HG03342 (cell line): Measurements from ENCODE around the gene TPCN2.
"Not testable (repeated sequence)": the region's sequence is repeated elsewhere in the genome, so short reads cannot be mapped to it uniquely, and the experiment has no call there.

Experiments
- ATAC-seq: cut with Tn5 transposase; IDR thresholded peaks from one replicate; pipeline ENCODE4 v1.9.1; 2021; ENCODE audit warnings: mild to moderate bottlenecking, moderate library complexity; ENCODE audit not compliant: unreplicated experiment

The TPCN2 gene

DNA sequence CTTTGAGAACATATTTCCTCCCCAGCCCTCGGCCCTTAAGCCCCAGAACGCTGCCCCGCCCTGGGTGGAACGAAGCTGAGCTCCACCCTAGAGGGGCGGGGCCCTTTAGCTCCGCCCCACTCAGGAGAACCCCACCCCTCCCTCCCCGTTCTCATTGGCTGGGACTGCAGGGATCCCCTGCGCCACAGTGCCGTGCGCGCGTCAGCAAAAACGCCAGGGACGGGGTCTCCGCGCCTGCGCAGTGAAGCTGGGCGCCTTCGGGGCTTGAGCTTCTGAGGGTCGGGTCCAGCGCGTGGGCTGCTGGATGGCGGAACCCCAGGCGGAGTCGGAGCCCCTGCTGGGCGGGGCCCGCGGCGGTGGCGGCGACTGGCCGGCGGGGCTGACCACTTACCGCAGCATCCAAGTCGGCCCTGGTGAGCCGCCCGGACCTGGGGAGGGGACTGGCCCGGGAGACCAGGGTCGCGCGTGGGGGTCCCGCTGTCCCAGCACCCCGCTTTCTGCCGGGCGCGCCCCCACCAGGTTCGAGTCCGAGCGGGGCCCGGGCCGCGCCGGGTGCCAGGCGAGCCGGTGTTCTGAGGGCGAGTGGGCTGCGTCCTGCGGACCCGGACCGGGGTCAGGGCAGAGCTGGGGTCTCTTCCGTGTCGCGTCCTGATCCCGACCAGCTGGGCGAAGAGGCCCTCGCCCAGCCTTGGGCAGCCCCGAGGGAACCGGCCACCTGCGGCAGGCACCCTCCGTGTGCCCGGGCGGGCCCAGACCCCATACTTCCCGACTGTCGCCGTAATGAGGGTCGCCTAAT, at the start of gene TPCN2:
Gene TPCN2 (plus strand): TSS at position 239 of the 796 bp plus-strand sequence. CDS start 66 bp downstream, at position 305.
- peak; percentile 81 for ATAC-seq

GRCh38 chr11:68999093-68999747, 49.5 kb upstream of the TPCN2 start:
- no peak for ATAC-seq

DNA sequence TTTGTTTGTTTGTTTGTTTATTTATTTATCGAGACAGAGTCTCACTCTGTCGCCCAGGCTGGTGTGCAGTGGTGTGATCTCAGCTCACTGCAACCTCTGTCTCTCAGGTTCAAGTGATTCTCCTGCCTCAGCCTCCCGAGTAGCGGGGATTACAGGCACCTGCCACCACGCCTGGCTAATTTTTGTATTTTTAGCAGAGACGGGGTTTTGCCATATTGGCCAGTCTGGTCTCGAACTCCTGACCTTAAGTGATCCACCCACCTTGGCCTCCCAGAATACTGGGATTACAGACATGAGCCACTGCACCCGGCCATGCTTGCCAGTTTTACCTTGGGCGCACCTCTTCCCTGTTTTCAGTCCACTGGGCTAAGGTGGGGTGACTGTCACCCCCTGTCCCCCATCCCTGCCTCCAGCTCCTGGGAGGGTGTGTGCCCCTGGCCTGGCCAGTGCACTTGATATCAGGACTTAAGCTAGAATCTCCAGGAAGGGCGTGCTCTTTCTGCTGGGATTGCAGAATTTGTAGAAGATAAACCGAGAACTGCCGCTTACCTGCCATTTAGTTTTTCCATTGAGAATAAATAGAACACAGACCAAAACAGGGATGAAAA, 48.9 kb upstream of the TPCN2 start:
- not testable (repeated sequence) for ATAC-seq

DNA sequence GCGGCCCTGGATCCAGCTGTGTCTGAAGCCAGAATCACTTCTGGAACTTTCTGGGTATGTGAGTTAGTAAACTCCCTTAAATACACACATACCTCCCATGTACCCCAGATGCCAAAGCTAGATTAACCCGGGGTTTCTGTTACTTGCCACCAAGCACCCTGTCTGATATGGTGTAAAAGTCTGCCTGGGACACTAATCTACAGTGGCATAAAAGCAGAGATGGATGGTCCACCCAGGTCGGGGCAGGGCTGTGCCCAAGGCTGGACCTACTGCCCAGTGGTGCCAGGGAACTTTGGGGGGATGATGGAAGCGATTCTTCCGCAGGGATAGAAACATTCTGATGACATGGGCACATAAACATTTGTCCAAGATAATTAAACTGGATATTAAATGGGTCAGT, 48.3 kb upstream of the TPCN2 start:
- ATAC-seq, result no peak

DNA sequence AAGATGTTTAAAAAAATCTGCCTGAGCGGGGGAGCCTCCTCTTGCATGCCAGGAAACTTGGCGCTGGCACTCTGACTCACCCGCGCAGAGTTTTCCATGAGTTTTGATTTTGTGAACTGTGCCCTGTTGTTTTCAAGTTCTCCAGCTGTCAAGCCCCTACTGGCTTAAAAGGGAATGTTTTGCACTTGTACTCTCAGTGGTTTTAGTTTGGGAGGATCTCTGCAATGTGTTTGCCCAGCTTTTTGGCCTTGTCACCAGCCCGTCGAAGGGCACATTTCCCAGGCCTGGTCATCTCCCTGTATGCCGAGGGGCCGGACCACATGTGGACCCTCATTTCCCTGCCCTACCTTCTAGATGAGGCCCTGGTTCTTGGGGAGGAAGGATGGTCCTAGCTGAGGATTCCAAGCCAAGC, 47.9 kb upstream of the TPCN2 start:
- no peak for ATAC-seq

GRCh38 chr11:69001243-69002081, 47.3 kb upstream of the TPCN2 start:
- ATAC-seq, result no peak

- no peak for ATAC-seq
Observed at GRCh38 chr11:69002110-69002569, 46.6 kb upstream of the TPCN2 start.

- no peak for ATAC-seq
Observed at GRCh38 chr11:69002570-69003231, 46.0 kb upstream of the TPCN2 start.

DNA sequence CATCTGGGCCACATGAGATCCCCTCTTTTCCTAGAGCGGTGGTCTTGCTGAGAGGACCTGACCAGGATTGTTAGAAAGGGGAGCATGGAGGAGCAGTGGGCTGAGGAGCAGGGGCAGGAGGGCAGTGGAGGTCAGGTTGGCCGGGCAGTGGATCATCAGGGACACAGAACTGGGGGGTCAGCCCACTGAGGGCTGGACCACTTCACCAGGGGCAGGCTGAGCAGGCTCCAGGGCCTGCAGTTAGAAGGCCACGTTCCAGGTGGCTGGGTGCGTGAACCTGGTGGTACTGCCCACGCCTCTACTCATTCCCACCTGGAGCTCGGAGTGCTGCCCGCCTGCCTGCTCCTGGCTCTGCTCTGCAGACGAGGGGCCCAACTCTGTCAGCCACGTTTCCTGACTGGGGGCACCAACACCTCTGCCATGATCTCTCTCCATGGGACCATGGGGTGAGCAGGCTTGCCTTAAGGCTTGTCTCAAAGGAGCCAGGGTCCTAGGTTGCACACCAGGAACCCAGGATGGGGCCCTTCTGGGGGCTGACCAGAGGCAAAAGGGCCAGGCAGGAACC, 45.3 kb upstream of the TPCN2 start:
- ATAC-seq, result no peak

GRCh38 chr11:69003866-69004367, 44.8 kb upstream of the TPCN2 start:
- no peak for ATAC-seq

DNA sequence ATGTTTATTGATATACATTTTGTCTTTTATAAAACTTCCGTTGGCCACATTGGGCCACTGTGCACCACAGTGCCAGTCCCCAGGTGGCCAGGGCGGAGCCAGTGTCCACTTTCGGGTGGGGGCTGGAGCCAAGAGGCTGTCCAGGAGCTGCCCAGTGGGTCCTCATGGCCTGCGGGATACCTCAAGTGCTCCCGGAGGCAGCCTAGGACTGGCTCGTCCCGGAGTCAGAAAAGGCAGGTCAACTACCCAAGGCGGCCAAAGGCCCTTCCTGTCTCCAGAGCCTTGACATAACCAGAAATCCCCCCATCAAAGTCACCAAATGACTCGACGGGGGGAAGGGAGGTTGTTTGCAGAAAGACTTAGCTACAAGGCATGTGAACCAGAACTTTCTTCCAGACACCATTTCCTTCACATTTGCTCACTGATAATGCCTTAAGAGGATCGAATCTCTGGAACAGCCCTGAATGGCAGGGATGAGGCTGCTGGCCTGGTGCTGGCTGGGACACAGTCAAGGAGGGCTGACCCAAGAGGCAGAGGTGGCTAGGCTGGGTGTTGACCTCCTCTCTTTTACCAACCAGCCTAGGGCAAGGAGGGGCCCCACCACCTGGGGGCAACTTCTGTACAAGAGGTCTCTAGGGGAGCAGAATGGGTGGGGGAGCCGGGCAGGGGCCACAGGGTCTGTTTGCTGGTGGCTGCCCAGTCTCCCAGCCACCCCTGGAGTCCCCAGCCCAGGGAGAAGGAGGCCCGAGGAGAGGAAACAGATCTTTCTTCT, 44.1 kb upstream of the TPCN2 start:
- ATAC-seq, result no peak

- ATAC-seq, result no peak
Observed at GRCh38 chr11:69005183-69005630, 43.5 kb upstream of the TPCN2 start.

DNA sequence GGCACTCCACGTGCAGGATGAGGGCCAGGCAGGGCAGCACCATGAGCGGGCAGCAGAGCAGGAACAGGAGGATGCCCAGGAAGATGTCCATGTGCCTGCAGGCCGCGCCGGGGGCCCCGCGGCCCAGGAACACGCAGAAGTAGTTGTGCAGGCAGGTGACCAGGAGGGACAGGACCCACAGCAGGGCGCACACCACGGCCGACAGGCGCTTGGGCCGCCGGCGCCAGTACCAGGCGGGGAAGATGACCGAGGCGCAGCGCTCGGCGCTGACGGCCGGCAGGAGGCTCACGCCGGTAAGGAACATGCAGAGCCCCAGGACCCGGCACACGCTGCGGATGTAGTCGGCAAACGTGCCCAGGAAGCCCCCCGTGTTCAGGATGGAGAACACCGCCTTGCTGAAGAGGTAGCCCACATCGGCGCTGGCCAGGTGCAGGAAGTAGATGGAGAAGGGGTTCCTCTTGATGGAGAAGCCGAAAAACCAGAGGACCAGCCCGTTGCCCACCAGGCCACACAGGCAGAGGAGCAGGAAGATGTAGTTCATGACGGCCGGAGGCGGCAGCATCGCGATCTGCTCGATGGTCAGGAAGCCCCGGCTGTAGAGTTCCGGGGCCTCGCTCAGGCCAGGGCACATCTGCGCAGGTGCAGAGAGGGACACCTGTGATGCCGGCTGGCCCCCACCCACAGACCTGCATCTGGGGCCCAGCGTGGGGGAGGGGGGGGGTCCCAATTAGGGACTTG, 42.9 kb upstream of the TPCN2 start:
- no peak for ATAC-seq

DNA sequence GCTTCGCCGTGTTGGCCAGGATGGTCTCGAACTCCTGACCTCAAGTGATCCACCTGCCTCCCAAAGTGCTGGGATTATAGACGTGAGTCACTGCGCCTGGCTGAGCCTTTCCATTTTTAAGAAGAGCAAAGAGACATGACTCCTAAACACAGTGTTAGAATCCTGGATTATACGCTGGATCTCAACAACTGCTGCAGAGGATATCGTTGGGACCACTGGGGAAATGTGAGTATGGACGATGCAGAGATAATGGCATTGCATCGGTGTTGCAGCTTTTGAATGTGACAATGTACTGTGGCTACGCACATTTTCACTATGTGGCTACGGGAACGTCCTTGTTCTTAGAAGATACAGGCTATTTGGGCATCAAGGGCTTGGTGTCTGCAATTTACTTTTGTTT, 41.9 kb upstream of the TPCN2 start:
- no peak for ATAC-seq

- ATAC-seq, result no peak
Observed at GRCh38 chr11:69007975-69008381, 40.8 kb upstream of the TPCN2 start.

- ATAC-seq, result no peak
Observed at GRCh38 chr11:69008737-69009440, 39.8 kb upstream of the TPCN2 start.

DNA sequence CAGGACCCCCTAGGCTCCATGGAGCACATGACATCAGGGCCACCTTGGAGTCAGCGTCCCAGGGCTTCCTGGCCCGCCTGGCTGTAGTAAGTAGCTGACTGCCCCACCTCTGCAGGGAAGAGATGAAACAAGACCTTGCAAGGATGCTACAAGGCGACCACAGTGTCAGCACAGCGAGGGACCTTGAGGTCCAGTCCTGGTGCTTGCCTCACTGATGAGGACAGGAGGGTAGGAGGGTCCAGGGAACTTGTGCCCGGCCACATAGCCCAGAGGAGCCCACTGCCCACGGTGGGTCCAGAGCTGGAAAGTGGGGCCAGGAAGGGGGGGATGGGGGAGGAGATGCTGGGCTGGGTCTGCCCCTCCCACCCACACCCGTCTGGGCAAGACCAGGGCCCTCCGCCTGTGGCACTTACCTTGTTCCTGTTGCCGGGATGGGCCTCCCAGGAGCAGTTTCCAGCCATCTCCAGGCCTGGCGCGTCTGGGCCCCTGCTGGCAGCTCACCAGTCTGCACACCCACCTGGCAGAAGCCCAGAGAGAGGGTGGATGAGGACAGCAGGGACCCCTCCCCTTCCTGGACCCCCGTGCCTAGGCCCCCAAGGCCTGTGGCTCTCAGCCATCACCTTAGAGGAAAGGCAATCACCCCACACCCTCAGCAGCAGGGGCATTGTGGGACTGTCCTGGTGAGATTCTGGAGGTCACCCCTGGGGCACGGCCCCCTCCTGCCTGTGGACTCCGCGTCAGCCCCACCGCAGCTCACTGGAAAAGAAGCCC, 39.1 kb upstream of the TPCN2 start:
- ATAC-seq, result no peak
